NCI-H2107 (cell line): ENCODE data around the gene RASGEF1C.

Experiments
- DNase-seq: peaks from one replicate; lab custom pipeline; 2025; lab: John Stamatoyannopoulos, UW

Gene RASGEF1C

GRCh38 chr5:180179442-180180420 lies 29.3 kb downstream of the RASGEF1C start:
- no peak for DNase-seq

- DNase-seq: no peak
These were observed 30.2 kb downstream of the RASGEF1C start for GRCh38 chr5:180178531-180179441.

GRCh38 chr5:180176191-180176590 lies 32.8 kb downstream of the RASGEF1C start:
- no peak for DNase-seq

GRCh38 chr5:180175015-180175431 lies 34.0 kb downstream of the RASGEF1C start:
- no peak for DNase-seq

GRCh38 chr5:180174587-180174972 lies 34.4 kb downstream of the RASGEF1C start:
- DNase-seq: no peak

- DNase-seq: no peak
These were observed 35.0 kb downstream of the RASGEF1C start for GRCh38 chr5:180173875-180174586.

- no peak for DNase-seq
These were observed 35.8 kb downstream of the RASGEF1C start for GRCh38 chr5:180173198-180173544.

- DNase-seq: no peak
These were observed 36.4 kb downstream of the RASGEF1C start for GRCh38 chr5:180172447-180173197.

- DNase-seq: no peak
These were observed 37.4 kb downstream of the RASGEF1C start for GRCh38 chr5:180171568-180172094.

- DNase-seq: no peak
These were observed 38.0 kb downstream of the RASGEF1C start for GRCh38 chr5:180170810-180171567.

GRCh38 chr5:180170106-180170809 lies 38.8 kb downstream of the RASGEF1C start:
- DNase-seq: no peak

GRCh38 chr5:180169248-180170105 lies 39.5 kb downstream of the RASGEF1C start:
- DNase-seq: no peak

- DNase-seq: no peak
These were observed 40.3 kb downstream of the RASGEF1C start for GRCh38 chr5:180168758-180169157.

- no peak for DNase-seq
These were observed 42.8 kb downstream of the RASGEF1C start for GRCh38 chr5:180166176-180166575.

- no peak for DNase-seq
These were observed 46.7 kb downstream of the RASGEF1C start for GRCh38 chr5:180162304-180162661.

GRCh38 chr5:180161420-180162303 lies 47.3 kb downstream of the RASGEF1C start:
- DNase-seq: no peak

- no peak for DNase-seq
These were observed 48.2 kb downstream of the RASGEF1C start for GRCh38 chr5:180160789-180161188.

GRCh38 chr5:180160215-180160614 lies 48.8 kb downstream of the RASGEF1C start:
- no peak for DNase-seq
